ENCODE measurements around the gene HMGN2.
"Not testable (repeated sequence)": the region's sequence is repeated elsewhere in the genome, so short reads cannot be mapped to it uniquely, and the experiment has no call there.

The HMGN2 gene

DNA sequence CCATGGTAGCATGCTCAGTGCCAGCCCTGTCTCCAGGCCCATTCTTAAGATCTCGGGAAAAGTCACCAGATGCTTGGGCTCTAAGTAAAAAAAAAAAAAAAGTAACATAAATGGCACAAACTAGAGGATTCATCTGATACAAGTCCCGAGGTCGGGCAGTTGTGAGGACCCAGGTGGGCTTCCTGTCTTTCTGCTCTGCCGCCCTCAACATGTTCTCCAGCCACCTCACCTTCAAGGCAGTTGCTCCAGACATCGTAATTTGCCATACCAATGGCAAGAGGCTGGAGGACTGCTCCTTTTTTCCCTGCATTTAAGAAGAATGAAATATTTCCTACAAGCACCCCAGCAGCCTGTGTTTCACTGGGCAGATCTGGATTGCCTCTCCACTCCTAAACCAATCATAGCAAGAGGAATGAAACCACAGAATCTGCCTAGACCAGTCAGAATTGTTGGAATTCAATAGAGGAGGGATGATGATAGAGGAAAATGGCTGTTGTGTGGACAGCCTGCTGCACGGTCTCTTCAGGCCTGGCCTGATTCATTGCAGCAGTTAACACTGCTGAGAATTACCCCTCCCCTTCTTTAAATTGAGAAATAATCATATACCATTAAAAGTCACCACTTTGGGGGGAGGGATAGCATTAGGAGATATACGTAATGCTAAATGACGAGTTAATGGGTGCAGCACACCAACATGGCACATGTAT, 5.4 kb downstream of the HMGN2 start:
- no peak for DNase-seq

DNA sequence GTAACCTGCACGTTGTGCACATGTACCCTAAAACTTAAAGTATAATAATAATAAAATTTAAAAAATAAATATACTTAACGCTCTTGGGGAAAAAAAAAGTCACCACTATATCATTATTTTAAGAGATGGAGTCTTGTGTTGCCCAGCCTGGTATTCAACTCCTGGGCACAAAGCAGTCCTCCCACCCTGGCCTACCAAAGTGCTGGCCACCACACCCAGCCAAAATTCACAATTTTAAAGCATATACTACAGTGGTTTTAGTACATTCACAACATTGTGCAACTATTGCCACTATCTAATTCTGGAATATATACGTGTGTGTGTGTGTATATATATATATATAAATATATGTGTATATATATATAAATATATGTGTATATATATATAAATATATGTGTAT, 5.9 kb downstream of the HMGN2 start:
- DNase-seq = no peak

DNA sequence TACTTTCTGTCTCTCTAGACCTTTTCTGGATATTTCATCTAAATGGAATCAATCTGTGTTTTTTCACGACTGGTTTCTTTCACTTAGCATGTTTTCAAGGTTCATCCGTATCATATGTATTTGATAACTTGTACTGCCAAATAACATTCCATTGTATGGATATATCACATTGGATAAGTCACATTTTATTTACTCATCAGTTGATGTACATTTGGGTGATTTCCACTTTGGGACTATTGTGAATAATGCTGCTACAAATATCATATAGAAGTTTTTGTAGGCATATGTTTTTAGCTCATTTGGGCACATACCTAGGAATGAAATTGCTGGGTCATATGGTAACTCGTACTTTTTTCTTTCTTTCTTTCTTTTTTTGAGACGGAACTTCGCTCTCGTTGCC, 6.7 kb downstream of the HMGN2 start:
- no peak for DNase-seq

DNA sequence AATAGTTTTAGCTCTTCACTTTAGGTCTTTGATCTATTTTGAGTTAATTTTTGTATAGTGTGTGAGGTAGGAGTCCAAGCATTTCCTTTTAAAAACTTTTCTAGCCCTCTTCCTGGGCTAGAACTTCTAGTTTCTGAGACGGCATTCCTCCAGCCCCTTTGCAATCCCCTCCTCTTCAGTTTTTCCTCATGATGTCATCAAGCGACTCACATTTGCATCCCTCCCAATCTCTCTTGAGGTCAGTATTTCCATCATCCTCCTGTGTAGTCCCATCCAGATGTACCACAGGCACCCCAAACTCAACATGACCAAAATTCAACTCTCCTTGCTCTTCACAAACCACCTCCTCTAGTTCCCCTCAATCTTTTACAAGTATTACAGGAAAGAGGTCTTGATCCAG, 10.7 kb downstream of the HMGN2 start:
- DNase-seq = no peak

DNA sequence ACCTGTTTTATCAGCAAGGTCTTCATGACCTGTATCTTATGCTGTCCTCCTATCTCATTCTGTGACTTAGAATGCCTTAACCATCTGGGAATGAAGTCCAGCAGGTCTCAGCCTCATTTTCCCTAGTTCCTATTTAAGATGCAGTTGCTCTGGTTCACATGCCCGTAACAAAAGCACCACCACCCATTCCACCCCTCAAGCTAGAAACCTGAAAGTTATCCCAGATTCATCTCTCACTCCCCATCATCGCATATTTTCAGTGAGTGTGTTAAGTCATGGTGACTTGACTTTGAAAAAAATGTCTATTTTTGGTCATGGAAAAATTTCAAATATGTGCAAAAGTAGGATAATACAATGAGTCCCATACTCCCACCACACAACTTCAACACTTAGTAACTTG, 11.7 kb downstream of the HMGN2 start:
- no peak for DNase-seq

DNA sequence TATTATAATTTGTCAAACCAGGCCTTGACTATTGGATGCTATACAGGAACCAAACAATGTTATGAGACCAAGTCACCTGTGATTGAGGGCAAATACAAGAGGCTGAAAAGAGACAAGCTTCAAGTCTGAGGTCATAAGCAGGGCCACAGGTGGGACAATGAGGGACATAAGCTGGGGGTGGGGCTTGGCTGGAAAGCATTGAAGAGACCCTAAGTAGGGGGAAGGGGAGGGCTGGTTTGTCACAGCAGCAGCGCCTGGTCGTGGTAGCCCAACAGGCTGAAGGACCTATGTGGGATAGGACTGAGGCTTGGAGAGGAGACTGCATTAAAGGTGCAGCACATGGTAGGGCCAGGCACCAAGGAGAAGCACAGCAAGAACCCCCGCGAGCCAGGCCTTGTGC, 17.9 kb downstream of the HMGN2 start:
- no peak for DNase-seq

DNA sequence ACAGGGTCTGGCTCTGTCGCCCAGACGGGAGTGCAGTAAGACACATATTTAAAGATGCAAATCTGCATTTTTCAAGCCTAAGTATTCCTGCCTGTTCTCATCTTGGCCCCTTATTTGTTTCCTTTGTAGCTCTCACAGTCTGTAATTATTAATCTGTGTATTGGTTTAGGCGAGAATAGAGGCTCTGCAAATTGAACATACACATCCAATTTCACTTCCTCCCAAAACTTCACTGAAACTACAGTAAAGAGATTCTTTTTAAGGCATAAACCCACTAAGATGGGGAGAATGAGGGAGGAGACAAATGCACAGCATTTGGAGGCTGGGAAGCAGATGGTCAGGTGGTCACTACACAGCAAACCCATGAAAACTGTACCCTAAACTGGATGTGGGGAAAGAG, 21.0 kb downstream of the HMGN2 start:
- no peak for DNase-seq

DNA sequence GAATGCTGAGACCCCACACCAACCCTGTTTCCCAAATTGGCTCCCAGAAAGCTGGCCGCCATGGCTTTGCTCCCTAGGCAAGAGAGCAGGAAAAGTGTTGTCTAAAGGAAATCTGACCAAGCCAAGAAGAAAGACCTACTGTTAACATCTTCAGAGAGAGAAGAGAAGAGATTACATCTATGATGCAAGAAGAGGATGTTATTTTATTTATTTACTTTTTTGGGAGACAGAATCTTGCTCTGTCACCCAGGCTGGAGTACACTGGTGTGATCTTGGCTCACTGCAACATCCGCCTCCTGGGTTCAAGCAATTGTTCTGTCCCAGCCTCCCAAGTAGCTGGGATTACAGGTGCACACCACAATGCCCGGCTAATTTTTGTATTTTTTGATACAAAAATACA, 21.7 kb downstream of the HMGN2 start:
- no peak for DNase-seq

DNA sequence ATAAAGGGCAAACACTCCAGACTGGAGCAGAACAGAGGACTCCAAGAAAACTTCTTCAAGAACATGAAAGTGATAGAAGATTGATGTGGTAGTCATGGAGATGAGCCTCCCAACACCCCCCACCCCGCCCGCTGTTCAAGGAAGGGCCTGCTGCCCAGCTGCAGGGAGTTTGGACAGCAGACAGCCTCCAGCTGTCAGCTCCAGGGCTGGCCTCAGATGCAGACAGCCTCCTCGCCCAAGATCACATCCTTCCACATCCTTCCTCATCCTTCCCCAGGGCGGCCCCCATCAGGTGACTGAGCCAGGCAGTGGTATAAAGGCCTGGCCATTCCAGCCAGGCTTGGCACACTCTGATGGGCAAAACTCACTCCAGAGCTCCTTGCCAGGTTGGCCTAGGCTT, 24.6 kb downstream of the HMGN2 start:
- DNase-seq = no peak

DNA sequence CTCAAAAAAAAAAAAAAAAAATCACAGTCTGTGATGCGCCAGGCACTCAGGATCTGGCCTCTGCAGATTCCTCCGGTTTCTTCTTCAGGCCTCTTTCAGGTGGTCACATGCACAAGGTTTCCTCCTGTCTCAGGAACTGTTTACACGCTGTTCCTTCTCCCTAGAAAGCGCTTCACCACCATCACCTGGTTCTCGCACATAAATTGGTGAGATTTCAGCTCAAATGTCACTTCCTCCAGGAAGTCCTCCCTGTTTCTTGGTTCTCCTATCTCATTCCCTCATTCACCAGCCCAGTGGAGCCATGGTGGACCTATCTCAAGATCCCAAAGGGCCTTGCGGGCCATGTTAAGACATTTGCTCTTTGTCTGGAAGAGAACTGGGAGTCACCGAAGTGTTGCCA, 26.7 kb downstream of the HMGN2 start:
- no peak for DNase-seq

DNA sequence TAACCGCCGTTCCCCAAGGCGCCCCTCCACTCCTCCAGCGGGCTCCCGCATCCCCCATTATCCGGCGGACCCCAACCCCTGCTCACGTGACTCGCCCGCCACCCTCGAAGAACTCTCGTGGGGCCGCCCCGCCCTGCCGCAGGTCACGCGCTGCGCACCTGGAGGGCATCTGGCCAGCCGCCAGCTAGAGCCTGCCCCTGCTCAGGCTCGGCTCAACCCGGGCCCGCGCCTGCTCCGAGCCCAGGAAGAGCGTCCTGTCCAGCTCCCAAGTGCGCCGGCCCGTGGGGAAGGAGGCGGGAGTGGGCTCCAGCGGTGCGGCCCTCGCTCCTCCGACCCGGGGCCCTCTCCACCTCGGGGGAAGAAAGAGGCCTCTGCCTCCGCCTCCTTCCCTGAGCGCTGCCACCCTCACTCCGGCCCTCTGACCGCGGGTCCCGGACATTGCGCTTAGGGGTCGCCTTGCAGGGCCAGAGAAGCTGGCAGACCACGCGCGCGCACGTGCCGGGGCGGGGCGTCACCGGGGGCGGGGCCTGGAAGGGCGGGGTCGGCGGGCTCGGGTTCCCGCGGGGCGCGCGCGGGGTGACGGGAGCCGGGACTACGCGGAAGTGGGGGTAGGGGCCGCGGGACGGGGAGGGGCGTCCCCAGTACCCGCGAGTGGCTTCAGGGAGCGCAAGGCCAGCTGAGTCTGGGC, 28.4 kb downstream of the HMGN2 start:
- DNase-seq = peak; percentile 97

DNA sequence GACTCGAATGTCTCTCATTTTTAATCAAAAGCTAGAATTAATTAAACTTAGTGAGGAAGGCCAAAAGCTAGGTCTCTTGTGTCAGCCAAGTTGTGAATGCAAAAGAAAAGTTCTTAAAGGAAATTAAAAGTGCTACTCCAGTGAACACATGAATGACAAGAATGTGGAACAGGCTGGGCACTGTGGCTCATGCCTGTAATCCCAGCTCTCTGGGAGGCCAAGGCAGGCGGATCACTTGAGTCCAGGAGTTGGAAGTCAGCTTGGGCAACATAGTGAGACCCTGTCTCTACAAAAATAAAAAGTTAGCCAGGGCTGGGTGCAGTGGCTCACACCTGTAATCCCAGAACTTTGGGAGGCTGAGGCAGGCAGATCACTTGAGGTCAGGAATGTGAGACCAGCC, 38.5 kb downstream of the HMGN2 start:
- DNase-seq = not testable (repeated sequence)

DNA sequence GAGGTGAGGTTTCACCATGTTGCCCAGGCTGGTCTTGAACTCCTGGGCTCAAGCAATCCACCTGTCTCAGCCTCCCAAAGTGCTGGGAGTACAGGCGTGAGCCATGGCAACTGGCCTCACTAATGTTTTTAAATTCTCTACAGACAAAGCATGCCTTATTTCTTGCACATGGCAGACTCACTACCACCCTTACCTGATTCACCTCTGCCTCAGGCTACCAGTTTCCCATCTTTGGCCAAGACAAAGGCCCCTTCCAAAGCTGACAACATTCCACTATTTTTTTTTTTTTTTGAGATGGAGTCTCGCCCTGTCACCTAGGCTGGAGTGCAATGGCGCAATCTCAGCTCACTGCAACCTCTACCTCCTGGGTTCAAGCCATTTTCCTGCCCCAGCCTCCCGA, 43.6 kb downstream of the HMGN2 start:
- not testable (repeated sequence) for DNase-seq

DNA sequence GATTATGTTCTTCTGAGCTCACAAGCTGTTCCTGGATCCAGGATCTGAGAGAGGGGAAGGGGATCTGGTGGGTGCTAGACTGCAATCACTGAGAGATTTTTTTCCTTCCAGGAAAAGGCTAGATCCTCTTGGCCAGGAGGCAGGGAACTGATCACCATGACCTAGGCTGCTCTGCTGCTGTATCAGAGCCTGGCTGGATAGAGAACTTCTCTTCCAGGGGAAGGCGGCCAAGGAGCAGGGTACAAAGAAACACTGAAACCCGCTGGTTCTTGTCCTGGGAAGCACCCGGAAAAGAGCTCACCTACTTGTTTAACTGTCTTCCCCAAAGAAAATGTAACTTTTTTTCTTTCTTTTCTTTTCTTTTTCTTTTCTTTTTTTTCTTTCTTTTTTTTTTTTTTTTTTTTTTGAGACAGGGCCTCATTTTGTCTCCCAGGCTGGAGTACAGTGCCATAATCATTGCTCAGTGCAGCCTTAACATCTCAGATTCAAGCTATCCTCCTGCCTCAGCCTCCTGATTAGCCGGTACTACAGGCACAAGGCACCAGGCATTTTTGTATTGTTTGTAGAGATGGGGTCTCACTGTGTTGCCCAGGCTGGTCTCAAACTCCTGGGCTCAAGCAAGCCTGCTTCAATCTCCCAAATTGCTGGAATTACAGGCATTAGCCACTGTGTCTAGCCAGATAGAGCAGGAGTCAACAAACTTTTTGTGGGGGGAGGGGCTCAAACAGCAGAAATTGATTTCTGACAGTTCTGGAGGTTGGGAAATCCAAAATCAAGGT, 44.9 kb downstream of the HMGN2 start:
- DNase-seq = no peak

DNA sequence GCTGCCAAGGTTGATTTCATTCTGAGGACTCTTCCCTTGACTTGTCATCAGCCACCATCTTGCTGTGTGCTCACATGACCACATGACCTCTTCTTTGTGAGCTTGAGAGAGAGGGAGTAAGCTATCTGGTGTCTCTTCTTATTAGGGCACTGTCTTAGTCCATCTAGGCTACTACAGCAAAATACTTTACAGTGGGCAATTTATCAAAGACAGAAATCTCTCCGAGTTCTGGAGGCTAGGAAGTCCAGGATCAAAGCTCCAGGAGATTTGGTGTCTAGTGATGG, 45.5 kb downstream of the HMGN2 start:
- DNase-seq = no peak

DNA sequence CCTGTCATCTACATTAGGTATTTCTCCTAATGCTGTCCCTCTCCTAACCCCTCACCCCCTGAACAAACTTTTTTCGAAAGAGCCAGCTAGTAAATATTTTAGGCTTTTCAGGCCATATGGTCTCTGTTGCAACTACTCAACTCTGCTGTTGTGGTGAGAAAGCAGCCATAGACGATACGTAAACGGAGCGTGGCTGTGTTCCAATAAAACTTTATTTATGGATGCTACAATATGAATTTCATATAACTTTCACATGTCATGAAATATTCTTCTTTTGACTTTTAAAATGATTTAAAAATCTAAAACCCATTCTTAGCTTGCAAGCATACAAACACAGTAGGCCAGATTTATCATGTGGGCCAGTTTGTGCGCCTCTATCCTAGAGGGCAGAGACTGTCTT, 46.1 kb downstream of the HMGN2 start:
- DNase-seq = no peak

DNA sequence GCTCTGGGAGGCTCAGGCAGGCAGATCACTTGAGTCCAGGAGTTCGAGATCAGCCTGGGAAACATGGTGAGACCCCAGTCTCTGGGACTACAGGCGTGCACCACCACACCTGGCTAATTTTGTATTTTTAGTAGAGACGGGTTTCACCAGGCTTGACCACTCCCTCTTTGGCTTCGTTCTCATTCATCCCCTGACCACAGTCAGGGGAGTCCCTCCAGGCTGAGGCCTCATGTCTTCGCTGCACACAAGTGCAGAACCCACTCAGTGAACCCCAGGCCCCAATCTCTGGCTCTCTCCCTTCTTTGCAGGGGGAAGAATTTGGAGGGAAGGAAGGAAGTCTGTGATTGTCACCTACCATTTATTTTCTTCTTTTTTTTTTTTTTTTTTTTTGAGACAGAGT, 48.1 kb downstream of the HMGN2 start:
- DNase-seq = no peak

DNA sequence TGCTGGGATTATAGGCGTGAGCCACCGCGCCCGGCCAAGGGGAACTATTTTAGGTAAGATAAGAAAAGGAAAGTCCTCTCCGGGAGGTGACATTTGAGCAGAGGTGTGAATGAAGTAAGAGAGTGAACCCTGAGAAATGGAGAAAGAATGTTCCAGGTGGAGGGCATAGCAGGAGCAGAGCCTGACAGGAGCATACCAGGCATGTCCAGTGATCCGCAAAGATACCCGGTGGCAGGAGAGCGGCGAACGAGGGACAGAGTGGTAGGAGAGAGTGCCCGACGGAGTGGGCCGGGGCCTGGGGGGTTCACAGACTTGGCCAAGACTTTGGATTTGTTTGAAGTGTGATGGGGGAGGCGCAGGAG, 49.4 kb downstream of the HMGN2 start:
- no peak for DNase-seq

DNA sequence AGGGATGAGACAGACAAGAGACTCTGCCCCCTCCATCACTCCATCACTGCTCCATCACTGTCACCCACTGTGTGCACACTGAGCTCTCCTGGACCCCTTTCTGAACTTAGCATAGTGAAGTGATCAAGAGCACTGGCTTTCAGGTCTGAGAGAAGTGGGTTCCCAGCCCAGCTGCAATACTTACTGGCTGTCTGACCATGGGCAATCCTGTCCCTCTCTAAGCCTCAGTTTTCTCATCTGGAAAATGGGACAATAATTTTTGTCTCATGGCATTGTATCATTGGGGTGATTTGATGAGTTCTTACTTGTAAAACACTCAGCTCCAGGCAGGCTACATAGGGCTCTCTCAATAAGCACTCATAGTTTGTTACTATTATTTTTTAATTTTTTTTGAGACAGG, 49.8 kb downstream of the HMGN2 start:
- no peak for DNase-seq

DNA sequence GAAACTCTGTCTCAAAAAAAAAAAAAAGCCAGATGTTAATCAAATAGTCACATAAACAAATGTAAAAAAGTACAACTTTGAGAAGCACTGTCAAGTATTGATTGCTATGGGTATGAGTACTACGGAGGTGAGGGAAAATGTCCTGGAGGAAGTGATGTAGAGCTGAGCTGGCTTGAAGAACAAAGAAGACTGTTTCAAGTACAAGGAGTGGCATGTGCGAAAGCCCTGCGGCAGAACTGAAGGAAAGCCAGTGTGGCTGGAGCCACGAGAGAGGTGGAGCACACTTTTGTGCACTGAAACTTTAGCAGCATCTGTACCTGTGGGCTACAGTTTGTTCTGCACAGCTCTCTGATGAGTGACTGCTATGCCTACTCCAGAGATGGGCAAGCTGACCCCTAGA, 51.9 kb downstream of the HMGN2 start:
- no peak for DNase-seq
